HFFc6 (cell line): ENCODE results near the gene MN1. TPM values are rescaled to one million over a fixed set of nuclear protein-coding genes. Genes with fewer than 3 reads are reported as not detected.

Experiments used
- DNase-seq: peaks from one replicate; pipeline ENCODE4 v3.0.0-alpha.2; 2018
- H3K27ac Mint-ChIP-seq: 2 replicates; pipeline ENCODE4 v1.8.0; 2020; ENCODE audit warnings: mild to moderate bottlenecking, mixed read lengths
- H3K27me3 Mint-ChIP-seq: 2 replicates; pipeline ENCODE4 v1.8.0; 2021; ENCODE audit warnings: mild to moderate bottlenecking, moderate library complexity, mixed read lengths; ENCODE audit not compliant: insufficient read depth
- H3K36me3 Mint-ChIP-seq: 2 replicates; pipeline ENCODE4 v1.8.0; 2021; ENCODE audit warnings: low read depth, mixed read lengths
- H3K4me1 Mint-ChIP-seq: 2 replicates; pipeline ENCODE4 v1.8.0; 2020; ENCODE audit warnings: low read depth, mixed read lengths
- H3K4me3 Mint-ChIP-seq: 2 replicates; pipeline ENCODE4 v1.8.0; 2020; ENCODE audit warnings: mild to moderate bottlenecking, moderate library complexity, mixed read lengths
- H3K9me3 Mint-ChIP-seq: 2 replicates; pipeline ENCODE4 v1.8.0; 2020; ENCODE audit warnings: mild to moderate bottlenecking, mixed read lengths
- CTCF ChIP-seq: fragments of 200-600 bp; sonication (generic); IDR thresholded peaks from 2 replicates; pipeline ENCODE4 v1.5.0; 2021; ENCODE audit warnings: antibody characterized with exemption, mild to moderate bottlenecking
- total RNA-seq, 6 experiments: library from RNA; stranded (reverse); fragmentation: NEBNext Ultra II Directional; extraction: Animal tissue kit (Norgen Biotek cat#: 25700); gene quantifications; 2 replicates in 1 of 6; 3 replicates in 5 of 6; pipeline ENCODE4 v1.2.3, GENCODE V29; 2021

Gene MN1
- total RNA-seq, 6 experiments from 2014 or later, result 0.09 to 0.14 (median 0.12) TPM

GRCh38 chr22:27772984-27773498, 28.5 kb downstream of the MN1 start:
- TF ChIP-seq CTCF, result no peak
- Mint-ChIP-seq H3K9me3 (no peaks in the 10 kb centered on the region), H3K4me1 (peaks cover 19% of the 10 kb centered on the region), H3K4me3 (no peak overlapping the region), H3K27ac (no peak overlapping the region), H3K36me3 (no peaks in the 10 kb centered on the region), H3K27me3 (peaks cover 14% of the 10 kb centered on the region)
- no peak for DNase-seq

DNA sequence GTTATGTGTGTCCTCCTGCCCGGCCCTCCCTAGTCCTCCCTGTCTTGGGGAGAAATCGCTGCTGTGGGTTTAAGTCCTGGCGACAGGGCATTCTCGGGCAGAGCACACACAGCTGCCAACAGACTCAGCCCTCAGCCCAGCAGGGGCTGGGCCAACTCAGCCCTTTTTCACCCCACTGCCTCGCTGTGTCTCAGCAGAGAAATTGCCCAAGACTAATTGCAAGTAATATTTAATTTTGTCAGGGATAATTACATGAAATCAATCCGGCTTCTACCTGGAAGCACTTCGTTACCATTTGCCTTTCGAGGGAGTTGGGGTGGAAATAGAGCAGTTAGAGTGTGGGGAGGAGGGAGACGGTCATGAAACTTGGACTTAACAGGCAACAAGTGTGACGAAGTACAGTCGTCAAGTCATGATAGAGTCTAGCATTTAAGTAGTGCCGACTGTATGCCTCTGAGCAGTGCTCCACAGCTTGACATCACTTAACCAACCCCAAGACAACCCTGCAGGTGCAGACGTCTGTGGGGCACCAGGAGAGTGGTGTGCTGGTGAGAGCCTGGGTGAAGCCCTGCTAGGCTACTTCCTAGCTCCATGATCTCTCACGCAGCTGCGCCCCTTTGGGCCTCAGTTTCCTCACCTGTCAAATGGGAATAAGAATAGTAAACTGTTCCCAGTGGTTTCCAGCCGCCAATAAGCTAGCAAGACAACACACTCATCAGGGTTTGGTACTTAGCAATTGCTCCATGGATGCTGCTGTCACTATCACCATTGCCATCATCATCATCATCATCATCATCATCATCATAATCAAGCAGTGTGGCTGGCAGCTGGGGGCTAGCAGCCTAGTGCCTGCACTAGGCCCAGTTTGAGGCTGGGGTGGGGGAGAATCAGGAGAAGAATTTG, 29.2 kb downstream of the MN1 start:
- no peak overlapping the region for H3K4me3 Mint-ChIP-seq
- TF ChIP-seq CTCF, result no peak
- no peaks in the 10 kb centered on the region for H3K36me3 Mint-ChIP-seq
- peaks cover 14% of the 10 kb centered on the region for H3K4me1 Mint-ChIP-seq
- H3K9me3 Mint-ChIP-seq, result no peaks in the 10 kb centered on the region
- DNase-seq, result no peak
- H3K27ac Mint-ChIP-seq, result no peak overlapping the region
- peaks cover 15% of the 10 kb centered on the region for H3K27me3 Mint-ChIP-seq

- H3K27ac Mint-ChIP-seq, result no peak overlapping the region
- no peaks in the 10 kb centered on the region for H3K36me3 Mint-ChIP-seq
- no peak for TF ChIP-seq CTCF
- no peaks in the 10 kb centered on the region for H3K9me3 Mint-ChIP-seq
- peaks cover 16% of the 10 kb centered on the region for H3K27me3 Mint-ChIP-seq
- no peak for DNase-seq
- peaks cover 7% of the 10 kb centered on the region for H3K4me1 Mint-ChIP-seq
- no peak overlapping the region for H3K4me3 Mint-ChIP-seq
Observed at GRCh38 chr22:27771637-27772036, 29.9 kb downstream of the MN1 start.

DNA sequence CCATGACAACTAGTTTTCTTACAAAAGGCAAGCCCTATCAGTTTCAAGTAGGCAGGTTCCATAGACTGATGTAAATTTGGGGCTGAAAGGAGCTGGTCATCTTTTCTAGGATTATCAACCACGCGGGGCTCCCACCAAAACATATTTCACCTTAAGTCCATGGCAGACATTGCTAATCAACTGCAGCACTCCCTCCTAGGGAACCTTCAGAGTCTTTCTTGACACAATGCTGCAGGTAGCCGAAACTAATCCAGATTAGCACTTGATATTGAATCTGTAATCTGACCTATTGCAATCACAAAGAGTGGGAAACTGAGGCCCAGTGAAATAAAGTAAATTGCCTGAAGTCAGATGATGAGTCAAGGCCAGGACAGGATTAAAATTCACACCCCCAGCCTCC, 32.5 kb downstream of the MN1 start:
- Mint-ChIP-seq H3K36me3 (no peaks in the 10 kb centered on the region), H3K4me3 (no peak overlapping the region), H3K4me1 (no peaks in the 10 kb centered on the region), H3K27me3 (peaks cover 27% of the 10 kb centered on the region), H3K9me3 (no peaks in the 10 kb centered on the region), H3K27ac (no peak overlapping the region)
- no peak for DNase-seq
- TF ChIP-seq CTCF, result no peak

GRCh38 chr22:27768027-27768653, 33.4 kb downstream of the MN1 start:
- H3K27ac Mint-ChIP-seq, result no peak overlapping the region
- DNase-seq, result no peak
- no peaks in the 10 kb centered on the region for H3K4me1 Mint-ChIP-seq
- H3K9me3 Mint-ChIP-seq, result no peaks in the 10 kb centered on the region
- no peak overlapping the region for H3K4me3 Mint-ChIP-seq
- H3K27me3 Mint-ChIP-seq, result peaks cover 32% of the 10 kb centered on the region
- no peaks in the 10 kb centered on the region for H3K36me3 Mint-ChIP-seq
- no peak for TF ChIP-seq CTCF
